AG10803 (cell line): ENCODE results near the gene UGGT1.

Source experiments
- DNase-seq: peaks from one replicate; pipeline ENCODE4 v3.0.0; 2010; ENCODE audit warnings: low read depth
- H3K4me3 ChIP-seq: 2 replicates; pipeline ENCODE4 v1.5.1; 2011; ENCODE audit warnings: mild to moderate bottlenecking, low read length, control low read depth
- TF ChIP-seq, protein P1 (sequence below): conservative IDR thresholded peaks from 2 replicates; pipeline ENCODE4 v1.5.1; 2011; ENCODE audit warnings: mild to moderate bottlenecking, low read length, control low read depth, inconsistent platforms

UGGT1 gene

GRCh38 chr2:128153786-128154185 is 62.8 kb downstream of the UGGT1 start:
- no peak overlapping the region for H3K4me3 ChIP-seq
- TF ChIP-seq, protein P1, sequence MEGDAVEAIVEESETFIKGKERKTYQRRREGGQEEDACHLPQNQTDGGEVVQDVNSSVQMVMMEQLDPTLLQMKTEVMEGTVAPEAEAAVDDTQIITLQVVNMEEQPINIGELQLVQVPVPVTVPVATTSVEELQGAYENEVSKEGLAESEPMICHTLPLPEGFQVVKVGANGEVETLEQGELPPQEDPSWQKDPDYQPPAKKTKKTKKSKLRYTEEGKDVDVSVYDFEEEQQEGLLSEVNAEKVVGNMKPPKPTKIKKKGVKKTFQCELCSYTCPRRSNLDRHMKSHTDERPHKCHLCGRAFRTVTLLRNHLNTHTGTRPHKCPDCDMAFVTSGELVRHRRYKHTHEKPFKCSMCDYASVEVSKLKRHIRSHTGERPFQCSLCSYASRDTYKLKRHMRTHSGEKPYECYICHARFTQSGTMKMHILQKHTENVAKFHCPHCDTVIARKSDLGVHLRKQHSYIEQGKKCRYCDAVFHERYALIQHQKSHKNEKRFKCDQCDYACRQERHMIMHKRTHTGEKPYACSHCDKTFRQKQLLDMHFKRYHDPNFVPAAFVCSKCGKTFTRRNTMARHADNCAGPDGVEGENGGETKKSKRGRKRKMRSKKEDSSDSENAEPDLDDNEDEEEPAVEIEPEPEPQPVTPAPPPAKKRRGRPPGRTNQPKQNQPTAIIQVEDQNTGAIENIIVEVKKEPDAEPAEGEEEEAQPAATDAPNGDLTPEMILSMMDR = no peak
- DNase-seq = no peak

- TF ChIP-seq, protein P1 = no peak
- H3K4me3 ChIP-seq = no peak overlapping the region
- no peak for DNase-seq
Observed at GRCh38 chr2:128154225-128154624, 63.2 kb downstream of the UGGT1 start.

- TF ChIP-seq, protein P1 = no peak
- no peak overlapping the region for H3K4me3 ChIP-seq
- no peak for DNase-seq
Observed at GRCh38 chr2:128155970-128156369, 65.0 kb downstream of the UGGT1 start.

DNA sequence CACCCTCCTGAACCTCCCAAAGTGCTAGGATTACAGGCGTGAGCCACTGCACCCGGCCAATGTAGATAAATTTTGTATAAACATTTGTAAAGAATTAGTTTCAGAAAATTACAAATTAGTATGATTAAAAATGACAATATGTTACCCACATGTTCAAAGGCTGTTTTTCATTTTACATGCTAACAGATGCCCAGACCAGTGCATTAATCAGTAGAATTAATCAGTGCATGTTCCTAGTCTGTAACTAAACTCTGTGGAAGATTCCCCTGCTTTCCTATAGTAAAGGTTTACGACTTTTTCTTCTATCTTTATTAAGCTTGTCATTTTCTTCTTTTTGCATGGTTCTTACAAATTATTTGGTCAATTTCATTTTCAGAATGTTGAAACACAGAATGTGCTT is 65.8 kb downstream of the UGGT1 start:
- TF ChIP-seq, protein P1 = no peak
- H3K4me3 ChIP-seq = no peak overlapping the region
- no peak for DNase-seq

DNA sequence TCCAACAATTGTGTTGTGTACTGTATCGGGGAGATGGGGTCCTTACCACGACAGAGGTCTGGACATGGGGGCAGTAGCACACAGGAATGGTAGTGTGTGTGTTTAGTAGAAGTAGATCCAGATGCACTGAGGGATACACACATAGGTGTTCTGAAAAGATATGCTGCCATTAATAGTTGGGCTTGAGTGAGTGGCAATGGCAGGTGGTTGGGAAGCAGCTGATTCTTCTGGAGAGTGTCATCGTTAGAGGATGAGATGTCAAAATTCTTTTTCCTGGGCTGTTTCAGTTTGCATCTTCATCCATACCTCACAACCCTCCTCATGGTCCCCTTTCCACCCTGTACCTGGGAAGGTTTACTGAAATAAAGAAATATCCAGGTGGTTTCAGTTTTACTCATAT is 66.6 kb downstream of the UGGT1 start:
- TF ChIP-seq, protein P1 = no peak
- no peak overlapping the region for H3K4me3 ChIP-seq
- no peak for DNase-seq

GRCh38 chr2:128158176-128158575 is 67.2 kb downstream of the UGGT1 start:
- TF ChIP-seq, protein P1 = no peak
- no peak overlapping the region for H3K4me3 ChIP-seq
- no peak for DNase-seq

DNA sequence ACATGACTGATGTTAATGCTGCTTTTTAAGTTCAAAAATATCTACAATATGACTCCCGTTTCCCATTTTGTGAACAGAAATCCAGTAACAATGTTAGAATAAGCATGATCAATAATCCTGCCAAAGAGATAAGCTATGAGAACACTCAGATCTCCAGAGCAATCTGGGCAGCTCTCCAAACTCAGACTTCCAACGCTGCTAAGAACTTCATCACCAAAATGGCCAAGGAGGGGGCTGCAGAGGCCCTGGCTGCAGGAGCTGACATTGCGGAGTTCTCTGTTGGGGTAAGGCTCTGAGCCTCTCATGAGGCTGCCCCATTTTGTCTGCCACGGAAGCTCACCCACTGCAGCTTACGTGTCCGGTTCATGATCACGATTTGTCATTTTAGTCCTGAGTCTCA is 68.4 kb downstream of the UGGT1 start:
- no peak overlapping the region for H3K4me3 ChIP-seq
- DNase-seq = no peak
- TF ChIP-seq, protein P1 = no peak
